NAMALWA (cell line): ENCODE measurements around the gene YEATS2.
"Not testable (repeated sequence)": the region's sequence is repeated elsewhere in the genome, so short reads cannot be mapped to it uniquely, and the experiment has no call there.

Source experiments
- DNase-seq: peaks from one replicate; pipeline ENCODE4 v3.0.0-alpha.2; 2015; ENCODE audit warnings: low spot score

Gene YEATS2

GRCh38 chr3:183714622-183715021 is 17.0 kb downstream of the YEATS2 start:
- no peak for DNase-seq

GRCh38 chr3:183718012-183718411 is 20.4 kb downstream of the YEATS2 start:
- DNase-seq: no peak

GRCh38 chr3:183725387-183725786 is 27.8 kb downstream of the YEATS2 start:
- DNase-seq: no peak

- DNase-seq: no peak
These were observed 30.6 kb downstream of the YEATS2 start for GRCh38 chr3:183728204-183728603.

GRCh38 chr3:183730361-183730760 is 32.8 kb downstream of the YEATS2 start:
- DNase-seq: no peak

- no peak for DNase-seq
These were observed 34.0 kb downstream of the YEATS2 start for GRCh38 chr3:183731611-183732010.

- no peak for DNase-seq
These were observed 36.0 kb downstream of the YEATS2 start for GRCh38 chr3:183733553-183733952.

GRCh38 chr3:183734750-183735494 is 37.3 kb downstream of the YEATS2 start:
- DNase-seq: no peak

GRCh38 chr3:183737116-183737515 is 39.5 kb downstream of the YEATS2 start:
- DNase-seq: no peak

GRCh38 chr3:183740154-183740553 is 42.6 kb downstream of the YEATS2 start:
- not testable (repeated sequence) for DNase-seq

GRCh38 chr3:183743231-183743630 is 45.6 kb downstream of the YEATS2 start:
- no peak for DNase-seq

- DNase-seq: no peak
These were observed 47.9 kb downstream of the YEATS2 start for GRCh38 chr3:183745300-183746098.

- no peak for DNase-seq
These were observed 56.5 kb downstream of the YEATS2 start for GRCh38 chr3:183754052-183754451.

- no peak for DNase-seq
These were observed 64.7 kb downstream of the YEATS2 start for GRCh38 chr3:183762304-183762703.

- peak; percentile 28 for DNase-seq
These were observed 67.5 kb downstream of the YEATS2 start for GRCh38 chr3:183764847-183765731.

- no peak for DNase-seq
These were observed 68.5 kb downstream of the YEATS2 start for GRCh38 chr3:183766107-183766506.

- DNase-seq: peak; percentile 86
These were observed 69.4 kb downstream of the YEATS2 start for GRCh38 chr3:183766745-183767606.

- no peak for DNase-seq
These were observed 70.5 kb downstream of the YEATS2 start for GRCh38 chr3:183768114-183768513.

GRCh38 chr3:183769453-183769852 is 71.9 kb downstream of the YEATS2 start:
- no peak for DNase-seq

GRCh38 chr3:183774631-183775030 is 77.0 kb downstream of the YEATS2 start:
- DNase-seq: no peak

- DNase-seq: no peak
These were observed 78.2 kb downstream of the YEATS2 start for GRCh38 chr3:183775781-183776180.
